ENCODE data around the gene WDR73. TPM values are rescaled to one million over a fixed set of nuclear protein-coding genes. Genes with fewer than 3 reads are reported as not detected.

The WDR73 gene
- total RNA-seq, 1 experiment from 2014 or later = 35.6 TPM

DNA sequence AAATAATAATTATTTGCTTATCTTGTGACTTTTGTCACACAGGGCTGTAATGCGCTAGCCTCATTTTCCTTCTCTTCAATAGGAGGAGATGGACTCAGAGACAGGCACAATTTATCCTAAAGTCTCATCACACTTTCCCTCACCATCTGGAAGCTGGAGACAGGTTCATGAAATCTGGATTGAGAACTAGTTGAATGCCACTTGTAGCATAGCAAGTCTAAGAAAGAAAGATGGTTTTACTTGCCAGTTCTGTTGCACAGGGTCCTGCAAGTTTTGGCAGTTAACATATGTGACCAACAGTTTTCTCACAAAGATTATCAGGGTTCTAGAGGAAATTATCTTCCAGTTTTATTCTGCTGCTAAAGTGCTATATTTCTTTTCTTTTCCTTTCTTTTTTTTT, 62.3 kb downstream of the WDR73 start:
- no peak overlapping the region for H3K4me2 ChIP-seq (ENCODE audit: low read length)
- ChIA-PET RAD21 (ENCODE audit: low non-redundant PET in 1 of 2, low total read pairs in 2 of 2, uncharacterized antibody in 2 of 2, unreplicated experiment in 2 of 2) (no interaction called here), CTCF (no interaction called here), POLR2A (no interaction called here)
- no TSS peak for BruUV-seq (replicated peaks)
- no peak overlapping the region for H2AFZ ChIP-seq (ENCODE audit: low read depth, low read length, poor library complexity, severe bottlenecking)
- no peak overlapping the region for H3K4me3 ChIP-seq (replicated peaks in 1 of 2; ENCODE audit: low read depth in 1 of 2, low read length in 2 of 2)
- intact Hi-C loops (cut with micrococcal nuclease) = loop anchor here (10.0 kb wide), 1 partner anchor 233 kb away; no protein-coding TSS in a partner anchor
- no peaks in the 10 kb centered on the region for H3K36me3 ChIP-seq (ENCODE audit: control insufficient read depth in 1 of 2, insufficient read depth in 2 of 2, low read length in 2 of 2)
- H4K20me1 ChIP-seq (ENCODE audit: insufficient read depth) = no peaks in the 10 kb centered on the region
- ATAC-seq = no peak
- peaks cover 0 to 11% of the 10 kb centered on the region in 2 experiments; a peak in 2 of 4 replicates for H3K4me1 ChIP-seq (ENCODE audit: control insufficient read depth in 1 of 2, insufficient read depth in 2 of 2, low read length in 2 of 2)
- no peak overlapping the region for H3K9ac ChIP-seq (ENCODE audit: low read length)
- TF ChIP-seq EGR1 (IDR thresholded peaks at IDR 0.05; ENCODE audit: low read depth) (no peak), ZNF274 (IDR thresholded peaks at IDR 0.05; ENCODE audit: low read depth, low read length) (no peak), SIN3A (IDR thresholded peaks at IDR 0.05; ENCODE audit: low read depth) (no peak), POLR2A (IDR thresholded peaks at IDR 0.05; ENCODE audit: borderline replicate concordance, extremely low read depth, insufficient read depth, insufficient read length) (no peak), JUND (IDR thresholded peaks at IDR 0.05) (no peak), SP1 (IDR thresholded peaks at IDR 0.05; ENCODE audit: low read depth) (no peak), SRF (IDR thresholded peaks at IDR 0.05; ENCODE audit: low read depth) (no peak), EZH2 (IDR thresholded peaks at IDR 0.05) (no peak), ELF1 (IDR thresholded peaks at IDR 0.05; ENCODE audit: borderline replicate concordance, low read depth) (no peak), POLR2AphosphoS5 (IDR thresholded peaks at IDR 0.05; ENCODE audit: low read depth, low read length) (no peak), YY1 (IDR thresholded peaks at IDR 0.05; ENCODE audit: extremely low read depth, insufficient replicate concordance, low read depth, low read length) (no peak), EZH2phosphoT487 (IDR thresholded peaks at IDR 0.05; ENCODE audit: borderline replicate concordance) (no peak), TCF7L2 (IDR thresholded peaks at IDR 0.05; ENCODE audit: borderline replicate concordance, extremely low read depth, insufficient read depth, insufficient read length) (no peak), FOSL1 (IDR thresholded peaks at IDR 0.05; ENCODE audit: low read depth) (no peak)
- TF ChIP-seq, protein P1, sequence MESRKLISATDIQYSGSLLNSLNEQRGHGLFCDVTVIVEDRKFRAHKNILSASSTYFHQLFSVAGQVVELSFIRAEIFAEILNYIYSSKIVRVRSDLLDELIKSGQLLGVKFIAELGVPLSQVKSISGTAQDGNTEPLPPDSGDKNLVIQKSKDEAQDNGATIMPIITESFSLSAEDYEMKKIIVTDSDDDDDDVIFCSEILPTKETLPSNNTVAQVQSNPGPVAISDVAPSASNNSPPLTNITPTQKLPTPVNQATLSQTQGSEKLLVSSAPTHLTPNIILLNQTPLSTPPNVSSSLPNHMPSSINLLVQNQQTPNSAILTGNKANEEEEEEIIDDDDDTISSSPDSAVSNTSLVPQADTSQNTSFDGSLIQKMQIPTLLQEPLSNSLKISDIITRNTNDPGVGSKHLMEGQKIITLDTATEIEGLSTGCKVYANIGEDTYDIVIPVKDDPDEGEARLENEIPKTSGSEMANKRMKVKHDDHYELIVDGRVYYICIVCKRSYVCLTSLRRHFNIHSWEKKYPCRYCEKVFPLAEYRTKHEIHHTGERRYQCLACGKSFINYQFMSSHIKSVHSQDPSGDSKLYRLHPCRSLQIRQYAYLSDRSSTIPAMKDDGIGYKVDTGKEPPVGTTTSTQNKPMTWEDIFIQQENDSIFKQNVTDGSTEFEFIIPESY (IDR thresholded peaks at IDR 0.05; ENCODE audit: extremely low read depth, insufficient replicate concordance, low read length) = no peak
- TF ChIP-seq, protein P2, sequence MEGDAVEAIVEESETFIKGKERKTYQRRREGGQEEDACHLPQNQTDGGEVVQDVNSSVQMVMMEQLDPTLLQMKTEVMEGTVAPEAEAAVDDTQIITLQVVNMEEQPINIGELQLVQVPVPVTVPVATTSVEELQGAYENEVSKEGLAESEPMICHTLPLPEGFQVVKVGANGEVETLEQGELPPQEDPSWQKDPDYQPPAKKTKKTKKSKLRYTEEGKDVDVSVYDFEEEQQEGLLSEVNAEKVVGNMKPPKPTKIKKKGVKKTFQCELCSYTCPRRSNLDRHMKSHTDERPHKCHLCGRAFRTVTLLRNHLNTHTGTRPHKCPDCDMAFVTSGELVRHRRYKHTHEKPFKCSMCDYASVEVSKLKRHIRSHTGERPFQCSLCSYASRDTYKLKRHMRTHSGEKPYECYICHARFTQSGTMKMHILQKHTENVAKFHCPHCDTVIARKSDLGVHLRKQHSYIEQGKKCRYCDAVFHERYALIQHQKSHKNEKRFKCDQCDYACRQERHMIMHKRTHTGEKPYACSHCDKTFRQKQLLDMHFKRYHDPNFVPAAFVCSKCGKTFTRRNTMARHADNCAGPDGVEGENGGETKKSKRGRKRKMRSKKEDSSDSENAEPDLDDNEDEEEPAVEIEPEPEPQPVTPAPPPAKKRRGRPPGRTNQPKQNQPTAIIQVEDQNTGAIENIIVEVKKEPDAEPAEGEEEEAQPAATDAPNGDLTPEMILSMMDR (IDR thresholded peaks at IDR 0.05 in 2 of 3, conservative IDR thresholded peaks at IDR 0.05 in 1 of 3; ENCODE audit: borderline replicate concordance in 1 of 3, insufficient read depth in 1 of 3, low read depth in 2 of 3, low read length in 2 of 3) = no peak
- TF ChIP-seq, protein P3, sequence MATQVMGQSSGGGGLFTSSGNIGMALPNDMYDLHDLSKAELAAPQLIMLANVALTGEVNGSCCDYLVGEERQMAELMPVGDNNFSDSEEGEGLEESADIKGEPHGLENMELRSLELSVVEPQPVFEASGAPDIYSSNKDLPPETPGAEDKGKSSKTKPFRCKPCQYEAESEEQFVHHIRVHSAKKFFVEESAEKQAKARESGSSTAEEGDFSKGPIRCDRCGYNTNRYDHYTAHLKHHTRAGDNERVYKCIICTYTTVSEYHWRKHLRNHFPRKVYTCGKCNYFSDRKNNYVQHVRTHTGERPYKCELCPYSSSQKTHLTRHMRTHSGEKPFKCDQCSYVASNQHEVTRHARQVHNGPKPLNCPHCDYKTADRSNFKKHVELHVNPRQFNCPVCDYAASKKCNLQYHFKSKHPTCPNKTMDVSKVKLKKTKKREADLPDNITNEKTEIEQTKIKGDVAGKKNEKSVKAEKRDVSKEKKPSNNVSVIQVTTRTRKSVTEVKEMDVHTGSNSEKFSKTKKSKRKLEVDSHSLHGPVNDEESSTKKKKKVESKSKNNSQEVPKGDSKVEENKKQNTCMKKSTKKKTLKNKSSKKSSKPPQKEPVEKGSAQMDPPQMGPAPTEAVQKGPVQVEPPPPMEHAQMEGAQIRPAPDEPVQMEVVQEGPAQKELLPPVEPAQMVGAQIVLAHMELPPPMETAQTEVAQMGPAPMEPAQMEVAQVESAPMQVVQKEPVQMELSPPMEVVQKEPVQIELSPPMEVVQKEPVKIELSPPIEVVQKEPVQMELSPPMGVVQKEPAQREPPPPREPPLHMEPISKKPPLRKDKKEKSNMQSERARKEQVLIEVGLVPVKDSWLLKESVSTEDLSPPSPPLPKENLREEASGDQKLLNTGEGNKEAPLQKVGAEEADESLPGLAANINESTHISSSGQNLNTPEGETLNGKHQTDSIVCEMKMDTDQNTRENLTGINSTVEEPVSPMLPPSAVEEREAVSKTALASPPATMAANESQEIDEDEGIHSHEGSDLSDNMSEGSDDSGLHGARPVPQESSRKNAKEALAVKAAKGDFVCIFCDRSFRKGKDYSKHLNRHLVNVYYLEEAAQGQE (IDR thresholded peaks at IDR 0.05; ENCODE audit: low read depth) = no peak
- H3K9me3 ChIP-seq (ENCODE audit: control insufficient read depth in 1 of 2, insufficient read depth in 1 of 2, low read depth in 1 of 2, low read length in 2 of 2) = no peaks in the 10 kb centered on the region
- no peaks in the 10 kb centered on the region for H3K9me2 ChIP-seq (ENCODE audit: insufficient read depth)
- no peak for DNase-seq (ENCODE audit: low read depth, low spot score)
- no peaks in the 10 kb centered on the region for H3K27me3 ChIP-seq (ENCODE audit: insufficient read depth, low read length)
- H3K27ac ChIP-seq (ENCODE audit: low read depth, low read length) = no peak overlapping the region
- no peaks in the 10 kb centered on the region for H3K79me2 ChIP-seq (ENCODE audit: insufficient read depth, low read length)
